Left lobe of liver (tissue), 2 donors: ENCODE results near the gene PER3. TPM values are rescaled to one million over a fixed set of nuclear protein-coding genes. Genes with fewer than 3 reads are reported as not detected.
A peak's percentile ranks its signal among the peaks of the same experiment; 100 is the strongest.
"Not testable (repeated sequence)": the region's sequence is repeated elsewhere in the genome, so short reads cannot be mapped to it uniquely, and the experiment has no call there.

ENCODE experiments used
- ATAC-seq: fragments of 200-7000 bp; cut with Tn5 transposase; one replicate; pipeline ENCODE4 v1.9.1; 2020; ENCODE audit warnings: mild to moderate bottlenecking, moderate library complexity
- DNase-seq: peaks from one replicate; pipeline ENCODE4 v3.0.0-alpha.2; 2020; ENCODE audit warnings: low spot score
- total RNA-seq: library from RNA; stranded (reverse); gene quantifications from one replicate; pipeline ENCODE4 v1.2.1, GENCODE V29; 2021
- donor health status: DM: no; HTN: no; CAD: no; lungs with moderate emphysema.
- donor health status: DM: no; HTN: yes; CAD: no.

Gene PER3
- total RNA-seq, 1 donor from 2014 or later, result 24.3 TPM

DNA sequence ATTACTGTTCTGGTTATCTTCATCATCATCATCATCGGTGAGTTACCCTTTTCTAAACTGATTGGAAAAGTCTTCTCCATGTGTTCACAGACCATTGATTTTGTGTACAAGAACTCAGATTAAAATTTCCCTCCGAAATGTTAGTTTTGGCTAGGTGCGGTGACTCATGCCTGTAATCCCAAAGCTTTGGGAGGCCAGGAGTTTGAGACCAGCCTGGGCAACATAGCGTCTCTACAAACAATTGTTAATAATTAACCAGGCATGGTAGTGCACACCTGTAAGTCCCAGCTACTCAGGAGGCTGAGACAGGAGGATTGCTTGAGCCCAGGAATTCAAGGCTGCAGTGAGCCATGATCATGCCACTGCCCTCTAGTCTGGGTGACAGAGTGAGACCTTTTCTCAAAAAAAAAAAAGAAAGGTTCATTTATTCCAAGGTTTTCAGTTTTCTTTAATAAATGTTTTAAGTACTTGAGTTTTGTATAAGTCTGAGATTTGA, 5.9 kb upstream of the PER3 start:
- DNase-seq (no peak), ATAC-seq (peak; percentile 46)

DNA sequence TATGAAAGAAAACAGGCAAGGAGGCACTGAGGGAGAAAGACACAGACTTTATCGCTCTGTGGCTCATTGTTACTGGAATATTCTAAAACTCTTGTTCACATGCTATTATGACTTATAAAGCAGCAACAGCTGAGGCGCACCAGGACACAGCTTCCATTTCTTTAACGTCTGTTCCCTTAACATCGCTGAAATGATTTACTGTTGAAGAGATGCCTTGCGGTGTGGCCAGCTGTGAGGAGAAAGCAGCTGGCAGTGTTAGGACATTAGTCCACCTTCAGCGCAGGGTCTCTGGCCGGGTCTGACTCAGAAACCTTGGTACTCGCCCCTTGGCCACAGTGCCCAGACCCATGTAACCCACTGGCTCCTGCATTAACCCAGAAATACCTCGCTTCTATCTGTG, 3.1 kb upstream of the PER3 start:
- no peak for ATAC-seq

DNA sequence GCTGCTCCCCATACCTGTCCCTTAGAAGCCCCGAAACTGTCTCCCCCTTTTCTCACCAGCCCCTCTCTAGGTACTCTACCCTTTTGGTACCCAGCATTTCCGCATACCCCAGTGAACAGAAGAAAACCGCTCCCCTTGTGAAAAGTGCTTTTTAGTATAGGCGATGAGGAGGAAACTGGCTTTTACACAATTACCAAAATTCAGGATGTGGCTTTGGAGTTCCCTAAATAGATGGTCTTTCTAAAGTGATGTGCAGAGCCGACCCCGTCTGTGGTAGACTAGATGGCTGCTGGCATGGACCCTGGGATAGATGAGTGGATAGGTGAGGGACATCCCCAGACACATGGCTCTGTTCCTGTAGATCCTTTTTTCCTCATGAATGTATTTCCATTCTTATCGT, 2.6 kb upstream of the PER3 start:
- no peak for DNase-seq
- no peak for ATAC-seq

More for the DNA sequence above, 3.1 kb upstream of the PER3 start:
- DNase-seq, result no peak

DNA sequence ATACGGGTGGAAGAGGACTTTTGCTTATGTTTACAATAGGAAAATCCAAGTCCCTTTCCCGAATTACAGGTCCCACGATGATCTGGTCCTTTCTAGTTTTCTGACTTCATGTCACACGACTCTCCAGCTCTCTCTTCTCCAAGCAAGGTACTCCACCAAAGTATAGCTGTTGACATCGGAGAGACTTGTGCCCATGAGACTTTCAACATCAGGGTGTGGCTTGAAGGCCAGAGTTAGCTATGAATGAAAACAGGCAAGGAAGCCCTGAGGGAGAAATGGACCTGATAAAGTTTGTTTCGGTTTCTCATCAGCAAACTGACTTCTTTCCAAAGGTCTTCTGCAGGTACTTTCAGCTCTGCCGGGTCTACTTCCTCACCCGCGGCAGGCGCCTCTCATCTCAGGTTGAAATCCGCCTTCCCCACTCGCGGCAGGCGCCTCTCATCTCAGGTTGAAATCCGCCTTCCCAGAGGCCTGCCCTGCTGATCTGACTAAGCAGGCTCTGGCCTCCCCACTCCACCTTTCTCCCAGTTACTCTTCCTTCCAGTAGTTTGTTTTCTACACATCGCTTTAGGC, 2.1 kb upstream of the PER3 start:
- DNase-seq (no peak), ATAC-seq (no peak)

DNA sequence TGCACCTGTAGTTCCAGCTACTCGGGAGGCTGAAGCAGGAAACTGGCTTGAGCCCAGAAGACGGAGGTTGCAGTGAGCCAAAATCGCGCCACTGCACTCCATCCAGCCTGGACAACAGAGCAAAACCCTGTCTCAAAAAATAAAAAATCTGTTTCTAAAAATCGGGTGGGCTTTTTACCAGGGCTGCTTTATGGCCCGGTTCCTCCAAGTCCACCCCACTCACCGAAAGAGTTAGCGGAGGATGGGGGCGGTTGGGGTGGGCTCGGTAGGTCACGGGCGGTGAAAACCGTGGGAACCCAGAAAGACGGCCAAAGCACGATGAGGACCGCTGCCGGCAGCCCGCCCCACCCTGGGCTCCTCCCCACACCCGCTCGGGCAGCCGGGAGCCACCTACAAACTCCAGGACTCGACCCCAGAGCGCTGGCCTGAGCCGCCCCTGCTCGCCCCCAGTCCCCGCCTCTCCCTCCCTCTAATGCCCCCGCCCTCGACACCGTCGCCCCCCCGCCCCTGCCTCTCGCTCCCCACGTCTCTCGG, 846 bp upstream of the PER3 start:
- ATAC-seq, result peak; percentile 74

DNA sequence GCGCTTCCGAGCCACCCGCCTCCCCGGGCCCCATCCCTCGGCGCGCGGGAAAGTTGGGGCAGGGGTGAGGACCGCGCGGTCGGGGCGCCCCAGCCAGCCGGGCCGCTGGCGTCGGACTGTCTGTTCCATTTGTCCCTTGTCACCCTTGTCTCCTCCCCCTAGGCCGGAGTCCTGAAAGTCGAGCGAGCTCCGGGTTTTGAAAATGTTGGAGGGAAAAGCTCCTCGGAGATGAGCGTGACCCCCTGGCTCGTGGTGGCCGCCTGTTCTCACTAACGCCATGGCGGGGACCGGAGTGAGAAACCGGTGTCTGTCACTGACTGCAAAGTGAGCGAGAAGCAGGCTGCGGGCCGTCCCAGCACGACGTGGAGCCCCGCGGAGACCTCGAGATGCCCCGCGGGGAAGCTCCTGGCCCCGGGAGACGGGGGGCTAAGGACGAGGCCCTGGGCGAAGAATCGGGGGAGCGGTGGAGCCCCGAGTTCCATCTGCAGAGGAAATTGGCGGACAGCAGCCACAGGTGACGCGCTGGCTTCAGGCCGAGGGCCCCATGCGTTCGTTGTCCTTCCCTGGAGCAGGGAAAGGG, 491 bp downstream of the PER3 start:
- ATAC-seq (peak; percentile 51), DNase-seq (no peak)

More for the DNA sequence above, 846 bp upstream of the PER3 start:
- peak; percentile 87 for DNase-seq

DNA sequence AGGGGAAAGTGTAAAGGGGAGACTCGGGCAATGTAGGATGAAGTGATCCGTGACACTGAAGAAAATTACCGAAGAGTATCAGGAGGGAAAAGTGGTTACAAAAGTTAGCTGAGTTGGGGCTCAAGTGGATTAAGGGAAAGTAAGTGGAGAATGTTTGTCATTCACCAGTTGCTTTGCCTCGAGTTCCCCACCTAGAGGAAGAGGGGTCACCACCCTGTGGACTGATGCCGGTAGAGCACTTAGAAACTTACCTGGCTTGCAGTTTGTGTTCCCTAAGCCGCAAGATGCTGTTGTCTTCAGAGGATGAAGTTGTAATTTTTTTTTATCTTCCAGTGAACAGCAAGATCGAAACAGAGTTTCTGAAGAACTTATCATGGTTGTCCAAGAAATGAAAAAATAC, 1.0 kb downstream of the PER3 start:
- ATAC-seq, result no peak
- no peak for DNase-seq

DNA sequence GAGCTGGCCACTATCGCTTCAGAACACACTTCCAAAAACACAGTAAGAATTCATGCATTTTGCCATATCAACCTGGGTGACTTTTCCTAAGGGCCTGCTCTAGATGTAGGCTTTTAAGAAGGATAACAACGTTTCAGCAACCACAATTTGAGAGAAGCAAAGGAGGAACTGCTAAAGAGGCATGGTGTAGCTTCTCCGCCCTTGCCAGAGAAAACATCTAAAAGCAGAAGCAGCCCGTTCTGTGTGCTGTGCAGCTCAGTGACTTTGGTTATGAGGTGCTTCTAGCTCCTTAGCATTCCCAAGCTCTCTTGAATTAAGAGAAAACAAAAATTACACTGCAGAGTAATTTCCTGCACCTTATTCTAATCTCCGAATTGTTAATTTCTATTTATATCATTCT, 2.7 kb downstream of the PER3 start:
- DNase-seq, result no peak
- ATAC-seq, result no peak

DNA sequence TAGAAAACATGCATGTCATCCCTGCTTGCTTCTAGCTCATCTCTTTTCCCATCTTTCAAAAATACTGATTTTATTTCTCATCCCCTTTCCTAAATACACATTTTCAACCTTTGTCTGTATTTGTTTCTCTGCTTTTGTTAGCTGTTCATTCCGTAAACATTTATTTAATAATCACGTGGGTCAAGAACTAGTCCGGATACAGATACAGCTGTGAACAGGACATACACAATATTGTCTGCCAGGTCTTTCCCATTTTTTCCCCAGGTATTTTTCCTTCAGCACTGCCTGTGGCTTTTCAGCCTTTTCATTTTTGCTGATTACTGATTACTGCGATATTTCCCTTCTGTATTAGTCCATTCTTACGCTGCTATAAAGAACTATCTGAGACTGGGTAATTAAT, 5.7 kb downstream of the PER3 start:
- ATAC-seq (peak; percentile 54), DNase-seq (no peak)

DNA sequence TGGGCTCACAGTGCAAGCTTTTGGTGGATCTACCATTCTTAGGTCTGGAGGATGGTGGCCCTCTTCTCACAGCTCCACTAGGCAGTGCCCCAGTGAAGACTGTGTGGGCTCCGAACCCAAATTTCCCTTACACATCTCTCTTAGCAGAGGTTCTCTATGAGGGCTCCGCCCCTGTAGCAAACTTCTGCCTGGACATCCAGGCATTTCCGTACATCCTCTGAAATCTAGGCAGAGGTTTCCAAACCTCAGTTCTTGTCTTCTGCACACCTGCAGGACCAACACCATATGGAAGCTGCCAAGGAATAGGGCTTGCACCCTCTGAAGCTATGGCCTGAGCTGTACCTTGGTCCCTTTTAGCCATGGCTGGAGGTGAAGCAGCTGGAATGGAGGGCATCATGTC, 6.9 kb downstream of the PER3 start:
- DNase-seq, result not testable (repeated sequence)

DNA sequence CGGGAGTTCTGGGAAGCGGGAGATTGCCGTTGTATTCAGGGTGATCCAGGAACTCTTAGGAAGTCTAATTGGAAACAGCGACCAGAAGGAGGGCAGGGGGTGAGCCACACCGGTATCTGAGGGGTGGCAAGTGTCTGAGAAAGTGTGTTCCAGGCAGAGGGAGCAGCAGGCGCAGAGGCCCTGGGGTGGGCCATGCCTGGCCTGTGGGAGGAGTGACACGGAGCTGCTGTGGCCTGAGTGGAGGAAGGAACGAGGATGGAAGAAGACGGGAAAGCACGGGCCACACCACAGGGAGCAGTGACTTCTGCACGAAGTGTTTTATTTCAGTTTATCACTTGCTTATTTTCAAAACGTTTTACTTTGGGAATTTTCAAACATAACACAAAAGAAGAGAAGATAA, 11.3 kb downstream of the PER3 start:
- no peak for ATAC-seq

More for the DNA sequence above, 6.9 kb downstream of the PER3 start:
- not testable (repeated sequence) for ATAC-seq

DNA sequence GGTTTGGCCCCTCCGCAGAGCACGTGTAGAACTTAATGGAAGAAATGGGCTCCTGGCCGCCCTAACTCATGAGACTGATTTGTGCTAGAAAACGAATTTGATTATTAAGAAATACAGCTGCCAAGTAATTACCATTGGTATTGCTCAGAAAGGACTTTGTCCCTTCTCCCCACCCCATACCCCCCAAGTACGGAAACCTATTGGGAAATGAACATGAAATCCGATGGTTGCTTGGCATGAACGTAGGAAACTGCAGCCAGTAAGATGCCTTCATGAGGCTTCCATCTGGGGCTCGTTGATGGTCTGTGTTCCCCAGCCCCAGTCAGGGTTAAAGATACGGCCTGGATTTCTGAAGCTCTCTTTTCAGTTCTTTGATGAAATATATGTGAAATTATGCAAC, 21.4 kb downstream of the PER3 start:
- DNase-seq, result no peak
- peak; percentile 56 for ATAC-seq

More for the DNA sequence above, 11.3 kb downstream of the PER3 start:
- DNase-seq, result no peak

DNA sequence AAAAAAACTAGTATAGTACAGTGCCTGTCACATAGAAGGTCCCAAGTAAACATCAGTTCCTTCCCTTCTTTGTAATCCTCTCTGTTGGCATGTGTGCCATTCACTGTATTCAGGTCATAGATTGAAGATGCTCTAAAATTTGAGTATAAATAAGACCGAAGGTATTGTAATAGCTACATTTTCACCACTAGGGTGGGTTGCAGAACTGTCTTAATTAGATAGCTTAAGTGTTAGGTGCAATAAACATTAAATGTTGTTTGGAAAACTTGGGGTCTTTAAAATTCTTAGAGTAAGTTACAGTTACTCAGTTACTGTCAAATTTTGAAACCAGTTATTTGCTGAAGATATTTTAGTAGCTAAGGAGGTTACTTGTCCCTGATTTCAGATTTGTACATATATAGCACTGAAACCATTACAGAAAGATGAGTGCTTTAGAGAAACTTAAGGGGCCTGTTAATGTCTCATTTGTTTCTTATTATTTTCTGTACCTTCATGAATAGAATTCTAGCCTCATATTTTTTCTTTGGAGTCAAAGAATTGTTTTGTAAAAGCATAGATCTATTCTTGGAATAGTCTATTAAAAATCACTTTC, 24.3 kb downstream of the PER3 start:
- DNase-seq, result no peak
- peak; percentile 56 for ATAC-seq

DNA sequence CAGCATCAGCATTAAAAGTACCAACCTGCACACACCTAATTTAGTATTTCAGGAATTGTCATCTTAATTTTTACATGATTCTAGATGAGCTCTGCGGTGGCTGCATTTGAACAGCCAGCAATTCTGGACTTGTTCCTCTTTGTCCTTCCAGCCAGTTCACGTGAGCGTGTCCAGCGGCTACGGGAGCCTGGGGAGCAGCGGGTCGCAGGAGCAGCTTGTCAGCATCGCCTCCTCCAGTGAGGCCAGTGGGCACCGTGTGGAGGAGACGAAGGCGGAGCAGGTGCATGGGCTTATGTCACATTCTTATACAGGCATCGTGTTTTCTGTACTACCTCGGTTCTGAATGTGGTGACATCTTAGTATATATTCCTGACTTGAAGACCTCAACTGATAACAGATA, 25.7 kb downstream of the PER3 start:
- DNase-seq, result no peak
- no peak for ATAC-seq

DNA sequence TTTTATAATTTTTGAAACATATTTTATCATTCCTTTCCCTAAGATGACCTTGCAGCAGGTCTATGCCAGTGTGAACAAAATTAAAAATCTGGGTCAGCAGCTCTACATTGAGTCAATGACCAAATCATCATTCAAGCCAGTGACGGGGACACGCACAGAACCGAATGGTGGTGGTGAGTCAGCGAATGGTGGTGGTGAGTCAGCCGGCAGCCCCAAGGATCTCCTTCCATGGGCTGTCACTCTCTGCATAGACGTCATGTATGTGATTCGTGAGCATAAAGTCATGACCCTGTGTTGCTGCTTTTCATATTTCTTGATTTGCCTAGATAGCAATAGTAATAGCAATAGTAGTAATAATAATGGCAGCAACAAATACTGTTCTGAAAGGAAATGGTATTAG, 26.3 kb downstream of the PER3 start:
- ATAC-seq (no peak), DNase-seq (no peak)

DNA sequence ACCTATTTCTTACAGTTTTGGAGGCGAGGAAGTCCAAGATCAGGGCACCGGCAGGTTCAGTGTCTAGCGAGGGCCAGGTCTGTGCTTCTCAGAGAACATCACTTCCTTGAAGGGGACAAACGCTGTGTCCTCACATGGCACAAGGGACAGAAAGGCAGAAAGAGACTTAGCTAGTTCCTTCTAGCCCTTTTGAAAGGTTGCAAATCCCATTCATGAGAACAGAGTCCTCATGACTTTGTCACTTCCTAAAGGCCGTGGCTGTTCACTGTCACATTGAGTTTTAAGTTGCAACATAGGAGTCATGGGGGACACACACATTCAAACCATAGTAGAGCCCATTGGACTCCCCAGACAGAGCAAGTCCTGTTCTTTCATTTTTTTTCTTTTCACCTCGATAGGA, 27.4 kb downstream of the PER3 start:
- DNase-seq (no peak), ATAC-seq (no peak)

DNA sequence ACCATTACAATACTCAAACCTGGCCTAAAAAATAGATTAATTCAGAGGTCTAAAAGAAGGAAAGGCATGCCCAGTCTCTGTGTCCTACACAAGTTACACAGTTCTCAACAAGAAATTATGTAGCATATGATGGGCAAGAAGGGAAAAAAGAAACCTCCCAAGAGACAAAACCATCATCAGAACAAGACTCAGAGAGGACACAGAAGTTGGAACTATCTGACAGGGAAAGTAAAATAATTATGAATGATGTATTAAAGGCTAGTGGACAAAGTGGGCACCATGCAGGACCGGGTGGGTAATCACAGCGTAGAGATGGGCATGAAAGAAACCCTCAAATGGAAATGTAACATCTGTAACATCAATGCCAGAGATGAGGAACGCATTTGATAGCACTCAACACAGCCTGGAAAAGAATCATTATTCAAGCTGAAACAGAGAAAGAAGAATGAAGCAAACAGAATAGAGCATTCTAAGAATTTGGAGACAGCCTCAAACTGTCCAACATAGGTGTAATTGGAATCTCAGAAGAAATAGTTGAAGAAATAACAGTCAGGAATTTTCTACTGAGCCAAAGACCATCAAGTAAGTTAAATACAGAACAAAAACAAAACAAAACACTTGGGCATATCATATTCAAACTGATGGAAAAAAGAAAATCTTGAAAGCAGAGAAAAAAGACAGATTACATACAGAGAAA, 29.7 kb downstream of the PER3 start:
- no peak for ATAC-seq
- no peak for DNase-seq

DNA sequence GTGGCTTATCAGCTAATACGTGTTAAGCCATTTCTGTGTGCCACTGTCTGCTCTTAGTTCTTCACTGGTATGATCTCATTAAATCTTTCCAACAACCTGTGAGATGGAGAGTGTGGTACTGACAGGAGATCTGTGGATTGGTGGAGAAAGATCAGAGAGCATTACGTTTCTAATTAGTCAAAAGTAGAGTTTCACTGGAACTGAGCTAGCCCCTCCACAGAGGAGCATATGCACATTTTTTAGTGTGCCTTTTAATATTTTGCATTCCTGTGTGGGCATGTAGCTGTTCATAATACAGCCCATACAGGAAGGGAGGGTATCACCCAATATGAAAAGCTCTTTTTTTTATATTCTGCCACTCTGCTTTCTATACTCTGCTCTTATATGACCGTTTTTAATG, 37.2 kb downstream of the PER3 start:
- no peak for DNase-seq
- no peak for ATAC-seq

DNA sequence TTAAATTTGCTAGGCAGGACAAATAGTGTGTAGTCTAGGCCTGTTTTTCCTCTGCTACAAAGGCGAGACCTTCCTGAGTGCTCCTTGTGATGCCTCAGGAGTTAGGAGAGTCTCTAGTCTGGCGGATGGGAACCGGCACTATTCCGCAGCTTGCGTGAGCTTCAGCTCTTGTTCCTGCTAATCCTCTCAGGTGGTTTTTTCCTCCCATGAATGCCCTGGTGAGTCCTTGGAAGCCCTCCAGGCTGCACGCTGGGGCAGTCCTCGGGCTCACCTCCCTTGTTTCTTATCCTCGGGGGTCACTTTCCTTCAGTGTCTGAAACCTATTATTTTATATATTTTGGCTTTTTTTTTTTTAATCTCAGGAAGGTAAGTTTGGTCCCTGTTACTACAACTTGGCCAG, 40.6 kb downstream of the PER3 start:
- no peak for DNase-seq
- ATAC-seq, result no peak

DNA sequence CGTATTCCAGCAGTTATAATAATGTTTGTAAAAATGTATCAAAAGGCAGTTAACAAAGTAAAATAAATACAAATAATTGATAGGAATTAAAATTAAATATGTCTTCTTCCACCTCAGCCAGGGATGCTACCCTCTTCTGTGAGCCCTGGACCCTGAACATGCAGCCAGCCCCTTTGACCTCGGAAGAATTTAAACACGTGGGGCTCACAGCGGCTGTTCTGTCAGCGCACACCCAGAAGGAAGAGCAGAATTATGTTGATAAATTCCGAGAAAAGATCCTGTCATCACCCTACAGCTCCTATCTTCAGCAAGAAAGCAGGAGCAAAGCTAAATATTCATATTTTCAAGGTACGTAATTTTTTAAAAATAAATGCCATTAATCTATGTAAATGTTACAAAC, 42.3 kb downstream of the PER3 start:
- DNase-seq (no peak), ATAC-seq (no peak)

DNA sequence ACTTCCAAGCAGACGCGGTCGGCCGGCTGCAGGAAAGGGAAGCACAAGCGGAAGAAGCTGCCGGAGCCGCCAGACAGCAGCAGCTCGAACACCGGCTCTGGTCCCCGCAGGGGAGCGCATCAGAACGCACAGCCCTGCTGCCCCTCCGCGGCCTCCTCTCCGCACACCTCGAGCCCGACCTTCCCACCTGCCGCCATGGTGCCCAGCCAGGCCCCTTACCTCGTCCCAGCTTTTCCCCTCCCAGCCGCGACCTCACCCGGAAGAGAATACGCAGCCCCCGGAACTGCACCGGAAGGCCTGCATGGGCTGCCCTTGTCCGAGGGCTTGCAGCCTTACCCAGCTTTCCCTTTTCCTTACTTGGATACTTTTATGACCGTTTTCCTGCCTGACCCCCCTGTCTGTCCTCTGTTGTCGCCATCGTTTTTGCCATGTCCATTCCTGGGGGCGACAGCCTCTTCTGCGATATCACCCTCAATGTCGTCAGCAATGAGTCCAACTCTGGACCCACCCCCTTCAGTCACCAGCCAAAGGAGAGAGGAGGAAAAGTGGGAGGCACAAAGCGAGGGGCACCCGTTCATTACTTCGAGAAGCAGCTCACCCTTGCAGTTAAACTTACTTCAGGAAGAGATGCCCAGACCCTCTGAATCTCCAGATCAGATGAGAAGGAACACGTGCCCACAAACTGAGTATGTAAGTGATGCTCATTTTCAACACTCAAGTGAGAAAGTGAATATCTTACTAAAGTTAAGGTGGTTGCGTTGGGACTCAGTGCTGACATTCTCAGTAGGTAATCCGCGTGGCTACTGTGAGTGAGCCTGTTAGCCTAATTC, 43.2 kb downstream of the PER3 start:
- DNase-seq, result no peak
- ATAC-seq, result no peak
